G401.6 (cell line): ENCODE measurements around the gene CTNNA2.

Experiments used
- FAIRE-seq: peaks from 2 replicates; lab custom pipeline; 2012; peaks lifted over from hg19 to GRCh38; lab: Jason Lieb, UNC

The CTNNA2 gene

DNA sequence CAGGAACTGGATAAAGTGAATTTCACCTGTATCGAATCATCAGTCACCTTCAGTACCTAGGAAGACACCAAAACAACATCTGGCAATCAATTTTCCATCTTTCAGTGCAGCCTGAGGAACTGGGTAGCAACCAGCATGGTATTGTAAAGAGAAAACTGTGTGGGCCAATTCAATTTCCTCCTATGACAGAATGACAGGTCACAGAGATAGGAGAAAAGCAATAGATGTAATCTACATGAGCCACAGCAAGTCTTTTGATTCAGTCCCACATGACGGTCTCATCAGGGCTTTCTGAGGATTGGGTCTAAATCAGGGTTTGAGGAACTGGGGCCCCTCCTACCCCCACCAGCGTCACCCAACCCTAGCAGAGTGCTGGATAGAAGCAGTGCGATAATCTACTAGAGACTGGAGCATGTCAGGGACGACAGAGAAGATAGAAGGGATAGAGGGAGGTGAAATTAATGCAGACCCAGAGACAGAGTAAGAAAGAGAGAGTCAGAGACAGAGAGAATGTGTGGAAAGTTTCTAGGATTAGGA, 523.0 kb downstream of the CTNNA2 start:
- no peak for FAIRE-seq

GRCh38 chr2:80037310-80037709, 524.5 kb downstream of the CTNNA2 start:
- FAIRE-seq: no peak

DNA sequence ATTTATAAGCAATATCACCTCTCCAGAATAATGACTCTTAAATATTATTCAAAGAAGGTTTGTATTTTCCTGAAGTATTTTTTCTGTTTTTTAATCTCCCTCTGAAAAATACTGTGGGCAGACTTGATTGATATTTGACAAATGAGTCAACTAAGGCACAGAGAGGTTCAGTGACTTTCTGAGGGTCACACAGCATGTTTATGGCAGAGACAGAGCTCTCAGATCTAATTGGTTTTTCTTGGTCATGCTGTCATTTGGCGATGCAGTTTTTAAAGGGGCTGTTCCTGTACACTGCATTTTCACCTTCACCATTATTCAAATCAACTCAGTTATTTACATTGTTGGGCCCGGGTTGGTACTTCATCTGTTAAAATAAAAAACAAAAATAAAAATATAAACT, 527.4 kb downstream of the CTNNA2 start:
- FAIRE-seq: no peak

DNA sequence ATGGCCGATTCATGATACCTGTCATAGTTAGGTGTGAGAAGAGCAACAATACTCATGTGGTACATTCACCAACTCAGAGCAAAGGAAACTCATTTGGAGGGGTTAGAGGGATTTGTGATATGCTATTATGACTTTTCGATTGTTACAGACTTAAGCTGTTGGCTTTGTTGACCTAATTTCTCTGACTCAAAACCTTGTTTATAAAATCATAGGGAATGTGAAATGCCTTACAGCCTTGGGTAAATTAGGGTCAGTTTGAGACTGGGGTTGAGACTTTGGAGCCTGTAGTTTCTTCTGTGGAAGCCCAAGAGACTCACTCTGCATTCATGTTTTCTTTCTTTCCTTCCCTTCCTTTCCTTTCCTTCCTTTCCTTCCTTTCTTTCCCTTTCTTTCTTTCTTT, 529.8 kb downstream of the CTNNA2 start:
- no peak for FAIRE-seq

DNA sequence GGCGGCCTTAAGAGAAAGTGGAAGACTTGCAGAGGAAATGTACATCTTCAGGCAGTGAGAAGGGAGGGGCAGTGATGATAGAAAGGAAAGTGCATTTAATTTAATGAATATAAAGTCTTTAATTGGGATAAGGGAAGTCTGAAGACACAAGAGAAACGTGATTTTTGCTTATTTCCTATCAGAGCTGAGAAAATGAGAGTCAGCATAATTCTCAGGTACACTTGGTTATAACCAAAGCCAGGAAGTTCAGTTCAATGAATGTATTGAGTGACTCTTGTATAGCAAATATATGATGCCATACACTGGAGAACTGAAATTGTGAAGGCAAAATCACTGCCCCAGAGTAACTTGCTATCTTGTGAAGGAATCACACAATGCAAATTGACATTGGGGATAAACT, 535.4 kb downstream of the CTNNA2 start:
- no peak for FAIRE-seq

DNA sequence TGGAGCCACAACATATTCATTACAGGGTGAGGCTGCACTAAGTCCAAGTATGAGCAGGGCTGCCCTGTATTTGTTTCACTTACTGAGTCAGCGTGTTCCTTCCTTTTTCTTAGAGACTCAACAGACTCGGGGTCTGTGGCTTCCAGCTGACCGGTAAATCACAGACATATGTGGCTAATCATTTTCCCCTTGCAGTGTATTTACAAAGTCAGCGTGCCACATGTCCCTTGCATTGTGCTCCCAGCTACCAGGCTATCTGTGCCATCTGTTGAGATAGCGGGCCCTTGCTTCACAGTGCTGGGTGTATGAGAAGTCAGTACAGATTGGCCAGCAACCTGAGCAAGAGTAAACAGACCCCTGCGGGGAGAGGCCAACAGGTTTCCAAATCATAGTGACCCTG, 537.4 kb downstream of the CTNNA2 start:
- no peak for FAIRE-seq

DNA sequence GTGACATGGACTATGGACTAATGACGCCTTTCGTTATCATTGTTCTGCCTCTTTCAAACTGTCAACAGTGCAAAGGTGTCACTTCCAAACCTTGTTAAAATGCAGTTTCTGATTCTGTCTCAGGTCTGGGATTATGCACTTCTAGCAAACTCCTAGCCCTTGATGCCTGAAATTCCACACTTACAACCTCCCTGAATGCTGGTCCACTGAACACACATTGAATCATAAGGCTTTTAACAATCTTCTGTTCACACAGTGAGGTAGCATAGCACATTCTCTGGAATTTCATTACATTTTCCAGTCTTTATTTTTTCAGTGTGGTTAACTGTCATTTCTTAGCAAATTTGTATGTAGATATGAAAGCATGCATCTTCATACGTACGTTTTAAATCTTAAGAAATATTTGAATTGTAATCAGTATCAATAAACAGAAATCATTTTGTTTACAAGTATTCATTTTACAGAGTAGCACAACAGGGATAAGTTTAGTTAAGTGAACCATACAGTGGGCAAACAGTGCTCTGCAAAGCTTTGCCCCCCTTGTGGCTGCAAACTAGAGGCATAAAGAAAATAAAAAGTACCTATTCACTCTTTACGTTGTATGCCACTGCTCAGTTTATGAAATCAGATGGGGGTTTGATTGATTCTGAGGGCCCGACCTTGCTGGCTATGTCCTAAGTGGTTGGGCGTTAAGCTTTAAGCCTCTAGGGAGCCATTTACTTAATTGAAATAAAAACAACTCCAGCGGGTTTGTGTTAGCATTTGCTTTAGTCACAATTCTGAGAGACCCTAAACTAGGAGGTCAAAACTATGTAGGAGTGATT, 540.9 kb downstream of the CTNNA2 start:
- FAIRE-seq: no peak

- FAIRE-seq: no peak
Measured at GRCh38 chr2:80054346-80054675, 541.5 kb downstream of the CTNNA2 start.

DNA sequence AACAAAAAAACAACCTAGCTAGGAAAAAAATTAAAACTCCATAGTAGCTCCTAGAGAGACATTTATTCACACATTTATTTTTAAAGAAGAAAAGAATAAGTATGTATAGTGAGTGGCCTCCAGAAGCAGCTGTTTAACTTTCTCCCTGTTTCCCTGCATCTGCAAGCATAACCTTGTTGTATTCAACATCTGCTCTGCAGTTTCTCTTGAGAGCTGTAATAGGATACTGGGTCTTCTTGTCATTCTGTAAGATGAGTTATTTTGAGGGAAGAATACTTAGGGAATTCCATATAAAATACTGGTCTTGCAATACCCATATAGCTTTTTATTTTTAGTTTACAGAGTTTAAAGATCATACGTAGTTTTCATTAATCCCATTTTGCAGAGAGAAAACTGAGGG, 545.1 kb downstream of the CTNNA2 start:
- no peak for FAIRE-seq

DNA sequence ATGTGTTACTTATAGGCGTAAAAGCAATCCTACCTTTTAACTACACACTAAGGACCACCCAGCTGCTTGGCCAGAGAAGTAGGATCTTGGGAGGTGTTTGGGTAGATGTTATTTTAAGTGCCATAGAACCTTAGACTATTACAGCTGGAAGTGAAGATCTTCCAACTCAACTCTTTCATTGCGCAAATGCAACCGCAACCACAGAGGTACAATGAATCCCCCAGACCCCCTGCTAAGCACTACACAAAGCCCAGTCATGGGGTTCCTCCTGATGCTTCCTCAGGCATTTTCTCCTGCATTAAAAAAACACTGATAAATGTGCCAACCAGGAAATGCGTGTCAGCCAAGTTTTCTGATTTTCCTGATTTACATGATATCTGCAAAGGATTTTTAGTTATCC, 545.7 kb downstream of the CTNNA2 start:
- FAIRE-seq: no peak

DNA sequence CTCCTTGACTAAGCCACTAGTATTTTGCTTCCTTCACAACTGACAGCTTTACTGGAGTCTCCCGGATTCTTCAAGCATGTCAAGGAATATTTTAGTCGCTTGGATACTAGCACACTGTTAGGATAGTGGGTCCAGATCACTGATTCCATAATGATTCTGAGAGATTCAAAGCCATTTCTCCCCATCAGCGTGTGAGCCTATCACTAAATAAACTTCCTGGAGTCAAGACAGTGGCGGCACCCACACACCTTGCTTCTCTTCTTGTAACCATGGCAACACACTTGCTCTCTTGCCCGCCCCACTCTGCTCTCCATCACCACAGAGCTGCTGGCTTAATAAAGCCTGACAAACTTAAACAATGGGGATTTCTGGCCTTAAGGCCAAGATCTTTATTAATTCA, 546.6 kb downstream of the CTNNA2 start:
- no peak for FAIRE-seq

DNA sequence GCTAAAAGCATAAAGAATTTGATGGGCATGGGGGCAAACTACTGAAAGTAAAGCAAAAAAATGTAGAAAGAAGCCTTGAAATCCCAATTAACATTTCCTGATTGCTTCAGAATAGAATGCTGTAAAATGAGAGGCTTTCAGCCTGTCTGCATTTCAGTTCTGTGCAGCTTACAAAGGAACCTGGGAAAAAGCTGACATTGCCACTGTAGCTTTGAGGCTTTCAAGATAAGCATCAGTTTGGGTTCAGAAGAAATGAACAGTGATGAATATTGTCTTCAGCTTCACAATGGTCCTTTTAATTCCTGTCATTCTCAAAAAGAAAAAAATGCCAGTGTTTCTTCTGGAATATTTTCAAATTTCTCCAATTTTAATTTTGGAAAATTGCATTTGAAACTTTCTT, 549.0 kb downstream of the CTNNA2 start:
- no peak for FAIRE-seq

- FAIRE-seq: no peak
Measured at GRCh38 chr2:80062298-80062697, 549.4 kb downstream of the CTNNA2 start.

GRCh38 chr2:80068038-80068731, 555.3 kb downstream of the CTNNA2 start:
- FAIRE-seq: no peak

DNA sequence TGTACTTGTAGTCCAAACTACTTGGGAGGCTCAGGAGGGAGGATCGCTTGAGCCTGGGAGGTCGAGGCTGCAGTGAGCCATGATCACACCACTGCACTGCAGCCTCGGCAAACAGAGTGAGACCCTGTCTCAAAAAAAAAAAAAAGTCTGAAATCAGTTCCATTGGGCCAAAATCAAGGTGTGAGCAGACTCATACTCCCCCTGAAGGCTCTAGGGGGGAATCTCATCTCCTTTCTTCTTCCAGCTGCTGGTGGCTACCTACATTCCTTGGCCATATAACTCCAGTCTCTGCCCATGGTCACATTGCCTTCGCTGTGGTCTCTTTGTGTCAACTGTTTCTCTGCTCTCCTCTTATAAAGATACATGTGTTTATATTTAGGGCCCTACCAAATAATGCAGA, 557.7 kb downstream of the CTNNA2 start:
- FAIRE-seq: no peak

DNA sequence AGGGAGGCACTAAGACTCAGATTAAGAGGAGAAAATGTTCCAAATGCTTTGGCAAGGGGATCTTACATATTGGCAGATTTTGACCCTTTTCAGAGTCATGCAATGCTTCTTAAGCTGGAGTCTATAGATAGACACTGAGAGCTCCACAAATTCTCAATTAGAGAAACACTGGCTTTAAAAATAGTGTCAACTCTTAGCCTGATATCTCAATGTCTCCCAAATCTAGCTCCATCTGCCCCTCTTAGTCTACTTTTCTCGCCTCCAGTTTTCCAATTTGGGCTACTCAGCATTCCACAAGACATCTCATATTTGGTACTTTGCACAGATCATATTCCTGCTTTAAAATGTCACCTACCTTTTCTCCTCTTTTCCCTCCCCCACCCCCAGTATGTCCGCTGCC, 559.1 kb downstream of the CTNNA2 start:
- no peak for FAIRE-seq

DNA sequence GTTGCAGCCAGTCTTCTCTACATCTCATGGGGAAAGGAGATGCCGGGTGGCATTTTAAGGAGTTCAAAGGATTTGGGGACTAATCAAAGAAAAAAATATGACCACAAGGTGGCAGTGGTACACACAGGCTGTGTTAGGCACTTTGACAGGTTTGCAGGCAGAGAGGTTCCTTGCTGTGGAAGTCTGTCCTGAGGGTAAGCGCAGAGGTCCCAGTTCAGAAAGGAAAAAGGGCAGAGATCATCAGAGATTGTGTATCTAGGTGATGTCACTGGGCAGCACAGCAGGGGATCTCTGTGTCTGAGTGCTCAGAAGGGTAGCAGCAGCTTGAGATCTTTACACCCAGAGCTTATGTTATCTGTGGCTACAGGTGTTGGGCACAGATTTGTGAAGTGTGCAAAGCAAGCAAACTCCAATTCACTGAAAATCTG, 560.3 kb downstream of the CTNNA2 start:
- no peak for FAIRE-seq

DNA sequence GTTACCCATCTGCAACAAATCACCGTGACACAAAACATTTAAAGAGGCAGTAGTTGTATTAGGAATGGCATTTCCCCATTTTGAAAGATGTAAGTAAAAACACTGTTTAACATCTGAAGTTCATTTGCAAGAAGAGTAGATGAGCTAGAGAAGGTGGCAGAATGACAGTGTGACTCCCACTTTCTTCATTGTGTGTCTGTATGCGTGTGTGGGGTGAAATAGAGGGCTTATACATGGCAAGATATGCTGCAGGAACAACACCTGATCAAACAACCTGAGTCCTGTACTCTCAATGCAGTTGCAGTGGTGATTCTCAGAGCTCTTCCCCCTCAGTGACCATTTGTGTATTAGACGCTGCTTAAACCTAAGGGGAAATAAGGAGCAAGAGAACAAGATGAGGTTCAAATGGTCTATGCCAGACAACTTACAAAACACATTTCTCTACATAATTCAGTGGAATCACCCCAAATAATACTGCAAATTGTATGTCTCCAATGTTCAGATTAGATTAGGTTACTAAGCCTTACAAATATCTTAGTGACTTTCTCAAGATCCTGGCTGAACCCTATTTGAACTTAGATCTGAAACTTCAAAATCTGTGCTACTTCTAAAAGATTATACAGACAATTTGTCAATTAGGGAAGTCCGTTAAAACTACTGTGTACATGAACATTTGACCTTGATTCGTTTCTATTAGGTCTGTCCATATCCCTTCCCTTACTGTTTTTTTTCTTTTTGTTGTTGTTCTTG, 561.6 kb downstream of the CTNNA2 start:
- FAIRE-seq: no peak

DNA sequence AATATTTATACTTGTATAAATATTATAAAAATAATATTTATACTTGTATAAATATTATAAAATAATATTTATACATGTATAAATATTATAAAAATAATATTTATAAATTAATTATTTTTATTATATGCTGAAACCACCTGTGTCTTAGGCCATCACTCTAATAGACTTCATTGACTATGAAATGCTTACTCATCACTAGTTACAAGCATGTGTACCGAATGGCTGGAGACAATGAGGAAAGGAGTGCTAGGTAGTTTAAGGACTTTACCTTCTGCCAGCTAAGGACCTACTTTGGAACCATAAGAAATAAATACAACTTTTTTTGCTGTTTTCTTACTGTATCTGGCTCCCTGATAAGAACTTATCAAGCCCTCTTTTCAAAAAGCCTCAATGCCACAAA, 562.9 kb downstream of the CTNNA2 start:
- FAIRE-seq: peak; percentile 99

GRCh38 chr2:80078290-80079036, 565.6 kb downstream of the CTNNA2 start:
- no peak for FAIRE-seq

DNA sequence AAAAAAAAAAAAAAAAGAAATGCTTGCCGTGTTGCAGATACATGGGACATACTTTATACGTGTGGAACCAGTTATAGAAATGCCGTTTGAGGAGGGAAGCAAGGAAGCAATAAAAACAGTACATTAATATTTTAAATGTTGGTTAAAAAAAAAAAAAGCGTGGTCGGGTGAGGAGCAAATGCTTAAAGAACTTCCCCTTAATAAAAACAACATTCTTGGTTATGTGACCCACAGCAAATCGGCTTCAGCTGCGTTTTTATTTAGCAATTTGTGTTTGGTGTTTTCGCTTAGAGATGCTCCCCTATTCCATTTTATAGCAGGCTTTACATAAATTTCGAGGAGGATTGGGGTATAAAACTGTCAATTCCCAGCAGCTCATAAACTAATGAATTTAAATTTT, 568.1 kb downstream of the CTNNA2 start:
- FAIRE-seq: no peak

- no peak for FAIRE-seq
Measured at GRCh38 chr2:80086831-80087230, 574.0 kb downstream of the CTNNA2 start.
